ENCODE results near the gene PRR12. TPM values are rescaled to one million over a fixed set of nuclear protein-coding genes. Genes with fewer than 3 reads are reported as not detected.

Gene PRR12
- total and polyA plus RNA-seq, 9 of the 15 experiments (the other 6 are each of a cell fraction or from before 2014, with no cell fraction given), result 0.01 to 21.1 (median 0.98) TPM

DNA sequence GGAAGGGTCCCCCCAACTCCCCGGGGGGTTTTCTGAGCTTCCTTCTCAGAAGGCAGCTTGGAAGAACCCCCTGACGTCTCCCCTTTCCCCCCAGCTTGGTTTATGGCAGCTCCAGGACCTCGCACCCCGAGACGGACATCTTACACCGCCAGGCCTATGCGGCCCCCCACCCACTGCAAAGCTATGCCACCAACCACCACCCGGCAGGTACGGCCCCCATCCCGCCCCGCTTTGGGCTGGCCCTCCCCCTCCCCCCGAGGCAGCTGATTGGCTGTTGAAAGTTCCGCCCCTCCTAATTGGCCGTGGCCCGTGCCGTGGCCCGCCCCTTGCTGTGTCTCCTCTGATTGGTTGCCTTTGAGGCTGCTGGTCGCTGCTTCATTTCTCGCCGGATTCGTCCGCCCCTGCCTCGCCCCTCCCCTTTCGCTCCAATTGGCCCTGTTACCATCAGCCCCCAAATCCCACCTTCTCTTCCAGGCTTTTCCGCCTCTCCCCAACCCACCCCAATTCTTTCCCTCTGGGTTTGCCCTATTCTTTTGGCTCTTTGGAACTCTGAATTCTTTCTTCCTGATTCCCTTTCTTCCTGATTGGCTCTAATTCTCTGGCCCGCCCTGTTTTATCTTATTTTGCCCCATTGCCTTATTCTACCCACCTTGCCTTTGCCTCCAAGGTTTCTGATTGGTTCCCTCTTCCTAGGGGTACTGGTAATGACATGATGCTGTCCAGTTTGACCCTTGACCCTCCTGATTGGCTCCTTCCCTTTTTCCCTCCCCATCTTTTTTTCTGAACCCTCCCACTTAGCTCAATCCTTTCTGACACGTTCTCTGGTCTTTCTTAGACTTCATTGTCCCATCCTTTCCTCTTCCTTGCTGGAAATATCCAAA, 2.5 kb downstream of the PRR12 start (continued):
- TF ChIP-seq CBFB (CRISPR knock-in tag; IDR thresholded peaks at IDR 0.05) (no peak), KDM4B (IDR thresholded peaks at IDR 0.05; ENCODE audit: borderline replicate concordance in 2 of 2, low read depth in 1 of 2) (no peak), PRPF4 (IDR thresholded peaks at IDR 0.05; ENCODE audit: insufficient read depth, low read depth, low read length, poor library complexity, severe bottlenecking) (no peak), SMAD3 (CRISPR knock-in tag; conservative IDR thresholded peaks at IDR 0.05) (no peak), ZZZ3 (IDR thresholded peaks at IDR 0.05) (no peak), RFX1 (IDR thresholded peaks at IDR 0.05) (no peak), ZNF217 (CRISPR knock-in tag; IDR thresholded peaks at IDR 0.05) (no peak), FOXK1 (CRISPR knock-in tag; IDR thresholded peaks at IDR 0.05; ENCODE audit: borderline replicate concordance) (no peak), ZNF583 (CRISPR knock-in tag; IDR thresholded peaks at IDR 0.05) (no peak), PCBP1 (IDR thresholded peaks at IDR 0.05; ENCODE audit: low read depth, low read length, poor library complexity, severe bottlenecking) (no peak), POLR3G (IDR thresholded peaks at IDR 0.05; ENCODE audit: extremely low read depth, insufficient read length, insufficient replicate concordance) (no peak), SAFB (IDR thresholded peaks at IDR 0.05; ENCODE audit: borderline replicate concordance, low read depth, low read length) (no peak), SP1 (CRISPR knock-in tag; IDR thresholded peaks at IDR 0.05) (peak; percentile 53), POU5F1 (IDR thresholded peaks at IDR 0.05; ENCODE audit: borderline replicate concordance, low read depth, low read length, partially characterized antibody) (no peak), POLR2G (IDR thresholded peaks at IDR 0.05; ENCODE audit: low read depth, low read length) (peak; percentile 34; the same call in 1 of the 2 replicates)
- TF ChIP-seq, protein P1, sequence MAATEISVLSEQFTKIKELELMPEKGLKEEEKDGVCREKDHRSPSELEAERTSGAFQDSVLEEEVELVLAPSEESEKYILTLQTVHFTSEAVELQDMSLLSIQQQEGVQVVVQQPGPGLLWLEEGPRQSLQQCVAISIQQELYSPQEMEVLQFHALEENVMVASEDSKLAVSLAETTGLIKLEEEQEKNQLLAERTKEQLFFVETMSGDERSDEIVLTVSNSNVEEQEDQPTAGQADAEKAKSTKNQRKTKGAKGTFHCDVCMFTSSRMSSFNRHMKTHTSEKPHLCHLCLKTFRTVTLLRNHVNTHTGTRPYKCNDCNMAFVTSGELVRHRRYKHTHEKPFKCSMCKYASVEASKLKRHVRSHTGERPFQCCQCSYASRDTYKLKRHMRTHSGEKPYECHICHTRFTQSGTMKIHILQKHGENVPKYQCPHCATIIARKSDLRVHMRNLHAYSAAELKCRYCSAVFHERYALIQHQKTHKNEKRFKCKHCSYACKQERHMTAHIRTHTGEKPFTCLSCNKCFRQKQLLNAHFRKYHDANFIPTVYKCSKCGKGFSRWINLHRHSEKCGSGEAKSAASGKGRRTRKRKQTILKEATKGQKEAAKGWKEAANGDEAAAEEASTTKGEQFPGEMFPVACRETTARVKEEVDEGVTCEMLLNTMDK (IDR thresholded peaks at IDR 0.05; ENCODE audit: borderline replicate concordance, insufficient read depth, low read depth, low read length, poor library complexity, severe bottlenecking), result no peak
- TF ChIP-seq, protein P2, sequence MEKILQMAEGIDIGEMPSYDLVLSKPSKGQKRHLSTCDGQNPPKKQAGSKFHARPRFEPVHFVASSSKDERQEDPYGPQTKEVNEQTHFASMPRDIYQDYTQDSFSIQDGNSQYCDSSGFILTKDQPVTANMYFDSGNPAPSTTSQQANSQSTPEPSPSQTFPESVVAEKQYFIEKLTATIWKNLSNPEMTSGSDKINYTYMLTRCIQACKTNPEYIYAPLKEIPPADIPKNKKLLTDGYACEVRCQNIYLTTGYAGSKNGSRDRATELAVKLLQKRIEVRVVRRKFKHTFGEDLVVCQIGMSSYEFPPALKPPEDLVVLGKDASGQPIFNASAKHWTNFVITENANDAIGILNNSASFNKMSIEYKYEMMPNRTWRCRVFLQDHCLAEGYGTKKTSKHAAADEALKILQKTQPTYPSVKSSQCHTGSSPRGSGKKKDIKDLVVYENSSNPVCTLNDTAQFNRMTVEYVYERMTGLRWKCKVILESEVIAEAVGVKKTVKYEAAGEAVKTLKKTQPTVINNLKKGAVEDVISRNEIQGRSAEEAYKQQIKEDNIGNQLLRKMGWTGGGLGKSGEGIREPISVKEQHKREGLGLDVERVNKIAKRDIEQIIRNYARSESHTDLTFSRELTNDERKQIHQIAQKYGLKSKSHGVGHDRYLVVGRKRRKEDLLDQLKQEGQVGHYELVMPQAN (IDR thresholded peaks at IDR 0.05; ENCODE audit: borderline replicate concordance), result peak; percentile 52; the same call in 1 of the 2 replicates
- TF ChIP-seq, protein P3, sequence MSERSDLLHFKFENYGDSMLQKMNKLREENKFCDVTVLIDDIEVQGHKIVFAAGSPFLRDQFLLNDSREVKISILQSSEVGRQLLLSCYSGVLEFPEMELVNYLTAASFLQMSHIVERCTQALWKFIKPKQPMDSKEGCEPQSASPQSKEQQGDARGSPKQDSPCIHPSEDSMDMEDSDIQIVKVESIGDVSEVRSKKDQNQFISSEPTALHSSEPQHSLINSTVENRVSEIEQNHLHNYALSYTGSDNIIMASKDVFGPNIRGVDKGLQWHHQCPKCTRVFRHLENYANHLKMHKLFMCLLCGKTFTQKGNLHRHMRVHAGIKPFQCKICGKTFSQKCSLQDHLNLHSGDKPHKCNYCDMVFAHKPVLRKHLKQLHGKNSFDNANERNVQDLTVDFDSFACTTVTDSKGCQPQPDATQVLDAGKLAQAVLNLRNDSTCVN (CRISPR knock-in tag; IDR thresholded peaks at IDR 0.05), result no peak
- TF ChIP-seq, protein P4, sequence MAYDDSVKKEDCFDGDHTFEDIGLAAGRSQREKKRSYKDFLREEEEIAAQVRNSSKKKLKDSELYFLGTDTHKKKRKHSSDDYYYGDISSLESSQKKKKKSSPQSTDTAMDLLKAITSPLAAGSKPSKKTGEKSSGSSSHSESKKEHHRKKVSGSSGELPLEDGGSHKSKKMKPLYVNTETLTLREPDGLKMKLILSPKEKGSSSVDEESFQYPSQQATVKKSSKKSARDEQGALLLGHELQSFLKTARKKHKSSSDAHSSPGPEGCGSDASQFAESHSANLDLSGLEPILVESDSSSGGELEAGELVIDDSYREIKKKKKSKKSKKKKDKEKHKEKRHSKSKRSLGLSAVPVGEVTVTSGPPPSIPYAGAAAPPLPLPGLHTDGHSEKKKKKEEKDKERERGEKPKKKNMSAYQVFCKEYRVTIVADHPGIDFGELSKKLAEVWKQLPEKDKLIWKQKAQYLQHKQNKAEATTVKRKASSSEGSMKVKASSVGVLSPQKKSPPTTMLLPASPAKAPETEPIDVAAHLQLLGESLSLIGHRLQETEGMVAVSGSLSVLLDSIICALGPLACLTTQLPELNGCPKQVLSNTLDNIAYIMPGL (CRISPR knock-in tag; IDR thresholded peaks at IDR 0.05), result no peak

Measured in K562 (cell line).